Esophagus muscularis mucosa (tissue), 4 donors: ENCODE results near the gene SEC61G. TPM values are rescaled to one million over a fixed set of nuclear protein-coding genes. Genes with fewer than 3 reads are reported as not detected.

Experiments used
- DNase-seq: peaks from one replicate; pipeline ENCODE4 v3.0.0-alpha.2; 2017; ENCODE audit errors: extremely low spot score
- H3K27ac ChIP-seq, 4 donors: fragments of 200-600 bp; sonication (generic); replicated peaks in 1 of 4; 1 replicate in 3 of 4; 2 replicates in 1 of 4; pipeline ENCODE4 v1.5.1; 2016 to 2019; ENCODE audit warnings: mild to moderate bottlenecking in 1 of 4
- H3K27me3 ChIP-seq, 4 donors: fragments of 200-600 bp; sonication (generic); one replicate each; pipeline versions ENCODE4 v1.5.1 to v1.6.0; 2016 to 2019
- H3K36me3 ChIP-seq, 4 donors: fragments of 200-600 bp; sonication (generic); one replicate each; pipeline ENCODE4 v1.5.1; 2016 to 2019
- H3K4me1 ChIP-seq, 4 donors: fragments of 200-600 bp; sonication (generic); one replicate each; pipeline ENCODE4 v1.5.1; 2016 to 2019
- H3K4me3 ChIP-seq, 4 donors: fragments of 200-600 bp; sonication (generic); 1 replicate in 2 of 4; 2 replicates in 2 of 4; pipeline ENCODE4 v1.5.1; 2016 to 2019; ENCODE audit warnings: mild to moderate bottlenecking in 4 of 4, moderate library complexity in 1 of 4
- H3K9me3 ChIP-seq, 4 donors: fragments of 200-600 bp; sonication (generic); 1 replicate in 3 of 4; 2 replicates in 1 of 4; pipeline ENCODE4 v1.5.1; 2016 to 2019
- CTCF ChIP-seq, 3 experiments: fragments of 200-600 bp in 2 of 3; fragments of 450-650 bp in 1 of 3; sonication (generic) in 2 of 3; IDR thresholded peaks; one replicate each; pipeline ENCODE4 v1.5.1; 2017 to 2019; ENCODE audit warnings: antibody characterized with exemption in 3 of 3, mild to moderate bottlenecking in 2 of 3, moderate library complexity in 1 of 3
- EP300 ChIP-seq: sonication (generic); formaldehyde crosslinking; IDR thresholded peaks from one replicate; pipeline ENCODE4 v1.6.1; 2017; ENCODE audit warnings: antibody characterized with exemption
- POLR2A ChIP-seq: fragments of 450-650 bp; IDR thresholded peaks from one replicate; pipeline ENCODE4 v1.6.1; 2017; ENCODE audit warnings: antibody characterized with exemption, moderate library complexity, mild to moderate bottlenecking, low read depth
- POLR2AphosphoS5 ChIP-seq, 2 donors: sonication (generic); formaldehyde crosslinking; IDR thresholded peaks; one replicate each; pipeline ENCODE4 v1.6.1; 2017; ENCODE audit warnings: antibody characterized with exemption in 2 of 2
- WGBS: methylation state at CpG from one replicate; pipeline ENCODE4 v1.1.5; 2018; 5-methylcytosine and 5-hydroxymethylcytosine counted together
- intact Hi-C: fragments of 100-400 bp; cut with DNase I; formaldehyde crosslinking; loops from one replicate; pipeline ENCODE4 v1.15.1; 2023
- total RNA-seq, 4 donors: library from RNA; depleted of rRNA; stranded (reverse); fragments of >200 nt; gene quantifications; one replicate each; pipeline versions ENCODE4 v1.1.0 to v1.2.1, GENCODE V29; 2016

The SEC61G gene
- total RNA-seq, 4 donors from 2014 or later, result 85.6 to 242 (median 148) TPM

GRCh38 chr7:54757711-54758110 is 1.3 kb downstream of the SEC61G start:
- Histone ChIP-seq H3K27me3 (no peaks in the 10 kb centered on the region), H3K4me3 (peak overlapping the region; percentile 75 to 99 (median 90)), H3K27ac (no peak overlapping the region), H3K9me3 (no peaks in the 10 kb centered on the region), H3K4me1 (peaks cover 26 to 31% (median 30%) of the 10 kb centered on the region in 4 donors), H3K36me3 (peaks cover 0 to 35% (median 13%) of the 10 kb centered on the region in 4 donors)
- no peak for DNase-seq
- intact Hi-C loops, result no loop called here
- 75% methylated on average over 6 of the region's 6 CpGs for WGBS
- no peak for TF ChIP-seq CTCF (IDR thresholded peaks at IDR 0.05)
- TF ChIP-seq POLR2A, result no peak
- no peak for TF ChIP-seq EP300
- TF ChIP-seq POLR2AphosphoS5 (IDR thresholded peaks at IDR 0.05), result no peak

GRCh38 chr7:54749200-54749599 is 9.8 kb downstream of the SEC61G start:
- Histone ChIP-seq H3K9me3 (no peaks in the 10 kb centered on the region), H3K4me1 (no peaks in the 10 kb centered on the region), H3K27ac (no peak overlapping the region), H3K36me3 (peaks cover 34 to 68% (median 58%) of the 10 kb centered on the region in 4 donors), H3K27me3 (no peaks in the 10 kb centered on the region), H3K4me3 (no peak overlapping the region)
- WGBS, result 92% methylated on average over 6 of the region's 6 CpGs
- intact Hi-C loops, result no loop called here
- DNase-seq, result no peak
- TF ChIP-seq EP300 (no peak), CTCF (IDR thresholded peaks at IDR 0.05) (no peak), POLR2A (no peak)

GRCh38 chr7:54747234-54747633 is 11.8 kb downstream of the SEC61G start:
- no peaks in the 10 kb centered on the region for H3K4me1 ChIP-seq
- H3K4me3 ChIP-seq, result no peak overlapping the region
- H3K36me3 ChIP-seq, result peaks cover 31 to 53% (median 45%) of the 10 kb centered on the region in 4 donors
- no peak overlapping the region for H3K27ac ChIP-seq
- no peak for DNase-seq
- no peaks in the 10 kb centered on the region for H3K9me3 ChIP-seq
- 96% methylated on average over 5 of the region's 5 CpGs for WGBS
- no peaks in the 10 kb centered on the region for H3K27me3 ChIP-seq
- TF ChIP-seq POLR2AphosphoS5 (IDR thresholded peaks at IDR 0.05), result no peak
- no peak for TF ChIP-seq EP300
- TF ChIP-seq POLR2A, result no peak
- TF ChIP-seq CTCF (IDR thresholded peaks at IDR 0.05), result no peak
- intact Hi-C loops, result no loop called here

- 98% methylated on average over 1 of the region's 1 CpG for WGBS
- intact Hi-C loops, result no loop called here
- Histone ChIP-seq H3K4me3 (no peak overlapping the region), H3K9me3 (no peaks in the 10 kb centered on the region), H3K27me3 (no peaks in the 10 kb centered on the region), H3K27ac (no peak overlapping the region), H3K4me1 (no peaks in the 10 kb centered on the region), H3K36me3 (peaks cover 5 to 16% (median 12%) of the 10 kb centered on the region in 4 donors)
- TF ChIP-seq EP300 (no peak), POLR2A (no peak), POLR2AphosphoS5 (IDR thresholded peaks at IDR 0.05) (no peak), CTCF (IDR thresholded peaks at IDR 0.05) (no peak)
- no peak for DNase-seq
Measured at GRCh38 chr7:54743580-54743979, 15.4 kb downstream of the SEC61G start.

- H3K4me3 ChIP-seq, result no peak overlapping the region
- no peaks in the 10 kb centered on the region for H3K4me1 ChIP-seq
- WGBS, result 93% methylated on average over 1 of the region's 1 CpG
- H3K9me3 ChIP-seq, result no peaks in the 10 kb centered on the region
- DNase-seq, result no peak
- TF ChIP-seq EP300 (no peak), POLR2AphosphoS5 (IDR thresholded peaks at IDR 0.05) (no peak), POLR2A (no peak), CTCF (IDR thresholded peaks at IDR 0.05) (no peak)
- H3K36me3 ChIP-seq, result no peaks in the 10 kb centered on the region
- intact Hi-C loops, result no loop called here
- no peak overlapping the region for H3K27ac ChIP-seq
- H3K27me3 ChIP-seq, result no peaks in the 10 kb centered on the region
Measured at GRCh38 chr7:54738737-54739136, 20.3 kb downstream of the SEC61G start.
